Posterior cingulate gyrus (tissue), 11 donors: ENCODE data around the gene ADAMTS17.

Source experiments
- DNase-seq, 10 donors: peaks; one replicate each; pipeline versions ENCODE4 v3.0.0 to v3.0.0-alpha.2; 2020 to 2021; ENCODE audit warnings: mixed read lengths in 3 of 10
- intact Hi-C: fragments of 100-400 bp; cut with DNase I; formaldehyde crosslinking; loops from one replicate; pipeline ENCODE4 v1.15.1; 2023

ADAMTS17 gene

DNA sequence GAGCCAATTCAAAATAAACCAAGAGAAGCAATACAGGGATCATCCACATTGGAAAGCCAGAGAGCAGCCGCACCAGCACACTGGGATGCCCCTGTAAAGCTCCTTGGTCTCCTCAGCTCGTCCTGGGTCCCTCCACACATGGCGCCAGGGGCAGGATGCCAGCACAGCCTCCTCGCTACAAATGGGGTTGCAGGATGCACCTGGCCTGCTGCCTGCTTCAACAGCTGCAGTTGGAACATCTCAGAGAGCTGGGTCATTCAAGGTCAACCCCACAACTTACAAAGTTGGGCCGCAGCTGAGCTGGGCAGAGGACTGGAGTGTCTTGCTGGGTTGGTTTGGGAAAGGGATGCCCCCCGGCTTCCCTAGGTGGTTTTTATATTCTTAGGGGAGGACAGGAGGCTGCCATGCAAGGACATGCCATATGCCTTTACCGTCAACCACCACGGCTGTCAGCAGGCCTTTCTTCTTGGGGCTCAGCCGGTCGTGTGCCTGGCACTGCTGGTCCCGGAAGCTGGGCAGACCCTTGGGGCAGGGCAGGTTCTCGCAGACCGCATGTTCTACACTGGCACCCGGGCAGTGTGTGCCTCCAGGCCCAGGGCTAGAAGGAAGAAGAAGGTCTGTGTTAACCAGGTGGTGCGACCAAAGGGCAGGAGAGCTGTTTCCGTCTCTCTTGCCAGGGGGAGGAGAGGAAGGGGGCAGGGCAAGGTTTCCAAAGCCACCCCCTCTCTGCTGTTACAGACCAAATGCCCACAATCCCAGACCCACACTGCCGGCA lies 225.2 kb downstream of the ADAMTS17 start:
- peak in 4 of 10 donors; percentile 54 to 92 (median 86) for DNase-seq
- intact Hi-C loops = no loop called here

DNA sequence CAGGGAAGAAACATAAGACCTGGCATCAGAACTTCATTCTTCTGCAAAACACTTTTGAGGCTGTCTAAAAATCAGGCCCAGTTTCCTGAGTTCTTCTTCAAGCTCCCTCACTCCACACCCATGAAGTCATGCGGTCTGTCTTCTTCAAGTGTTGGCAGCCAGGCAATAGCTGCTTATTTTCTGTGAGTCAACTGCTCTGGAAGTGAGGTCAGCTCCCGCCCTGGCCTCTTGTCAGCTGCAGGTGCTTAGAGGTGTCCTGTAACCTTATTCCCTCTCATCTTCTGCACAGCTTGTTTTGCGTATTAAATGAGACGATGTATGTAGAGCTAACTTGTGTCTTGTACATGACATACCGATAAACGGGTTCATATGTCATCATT lies 226.1 kb downstream of the ADAMTS17 start:
- DNase-seq = no peak
- intact Hi-C loops = no loop called here

DNA sequence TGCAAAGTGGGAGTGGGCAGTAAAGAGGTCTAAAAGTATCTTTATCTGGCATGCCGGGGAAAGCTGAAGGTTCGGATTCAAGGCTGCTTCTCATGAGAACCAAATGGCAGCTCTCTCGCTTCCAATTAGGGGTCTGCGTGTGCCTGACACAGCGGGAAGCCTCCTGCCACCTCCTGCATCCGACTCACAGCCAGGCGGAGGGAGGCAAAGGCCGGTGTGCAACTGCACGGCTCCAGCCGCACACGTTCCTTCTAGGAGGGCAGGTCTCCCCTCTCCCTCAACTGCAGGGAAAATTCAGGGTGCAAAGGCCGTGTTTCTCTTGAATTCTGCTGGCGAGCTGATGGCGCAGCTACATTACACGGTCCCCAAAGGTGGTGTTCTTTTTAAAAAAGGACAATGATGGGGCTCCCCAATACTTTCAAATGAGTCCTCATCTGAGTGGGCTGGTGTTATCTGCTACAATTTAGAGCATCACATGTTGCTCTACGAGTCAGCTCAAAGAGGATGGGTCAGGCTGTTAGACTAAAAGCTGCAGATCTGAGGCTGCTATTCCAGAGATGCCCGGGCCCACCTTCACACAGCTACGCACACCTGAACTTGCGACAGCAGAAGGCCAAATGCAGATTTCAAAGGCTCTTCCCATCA lies 226.6 kb downstream of the ADAMTS17 start:
- DNase-seq = peak in 2 of 10 donors; percentile 17 to 74
- intact Hi-C loops = no loop called here

DNA sequence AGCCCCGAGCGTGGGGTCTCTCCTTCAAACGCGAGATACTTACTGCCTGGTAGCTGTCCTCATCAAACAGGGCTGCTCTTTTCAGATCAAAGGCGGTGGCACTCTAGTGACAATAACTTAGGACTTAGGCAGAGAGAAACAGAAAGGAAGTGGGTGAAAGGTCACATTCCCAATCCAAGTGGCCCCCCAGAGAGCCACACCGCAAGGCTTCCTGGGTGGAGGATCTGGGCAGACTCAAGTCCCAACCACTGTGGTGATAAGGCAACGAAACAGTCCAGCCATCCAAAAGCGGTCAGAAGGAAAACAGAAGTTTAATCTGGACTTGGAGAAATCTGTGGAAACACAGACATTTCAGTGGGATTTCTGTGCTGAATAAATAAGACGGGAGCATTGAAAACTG lies 227.2 kb downstream of the ADAMTS17 start:
- peak in 1 of 10 donors; percentile 57 for DNase-seq
- intact Hi-C loops = no loop called here

DNA sequence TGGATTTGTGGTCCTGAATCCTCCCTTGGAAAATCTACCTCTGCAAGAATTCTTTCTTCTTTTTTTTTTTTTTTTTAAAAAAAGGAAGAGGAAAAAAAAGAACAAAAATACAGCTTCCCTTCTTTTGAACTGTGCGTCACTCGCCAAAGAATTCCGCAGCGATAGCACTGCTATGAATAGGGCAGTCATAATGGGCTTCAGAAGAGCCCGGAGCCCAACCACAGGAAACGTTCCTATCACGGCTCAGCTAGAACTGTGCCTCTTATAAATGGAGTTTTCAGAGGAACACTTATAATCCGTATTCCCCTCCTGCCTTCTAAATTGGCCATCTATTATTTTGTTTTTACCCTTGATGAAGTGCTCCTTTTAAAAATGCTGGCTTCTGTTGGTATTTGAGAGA lies 227.7 kb downstream of the ADAMTS17 start:
- intact Hi-C loops = no loop called here

DNA sequence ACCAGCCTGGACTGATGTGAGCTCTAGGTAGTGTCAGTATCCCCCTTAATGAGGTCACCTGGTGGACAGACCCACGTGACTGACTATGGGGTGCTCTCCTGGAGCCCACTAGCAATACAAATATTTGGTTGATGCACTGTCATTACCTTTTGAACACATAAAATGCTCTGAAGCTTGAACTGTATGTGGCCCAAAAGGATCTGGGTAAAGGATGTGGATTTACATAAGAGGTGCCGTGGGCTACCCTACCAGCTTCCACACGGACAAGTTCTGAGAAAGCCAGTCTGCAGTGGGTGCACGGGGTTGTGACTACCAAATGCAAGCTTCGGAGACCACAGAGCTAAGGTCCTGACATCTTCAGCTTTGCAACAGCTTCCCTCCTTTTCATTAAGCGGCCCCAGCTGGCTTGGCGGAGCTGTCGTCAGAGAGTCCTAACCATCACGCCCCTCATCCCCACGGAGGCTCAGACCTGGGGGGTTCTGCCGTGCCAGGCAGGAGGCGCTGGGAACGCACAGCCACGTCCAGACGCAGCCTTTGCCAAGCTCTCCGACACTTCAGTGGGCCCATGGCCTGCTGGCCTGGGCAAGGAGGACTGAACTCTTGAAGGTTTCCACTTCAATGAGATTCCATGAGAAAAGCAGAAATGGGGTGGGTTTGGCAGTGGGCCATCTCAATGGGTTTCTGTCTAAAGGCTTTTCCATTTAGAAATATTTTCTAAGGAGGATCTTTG lies 228.3 kb downstream of the ADAMTS17 start:
- DNase-seq = peak in 3 of 10 donors; percentile 22 to 65 (median 47)
- intact Hi-C loops = no loop called here

More for the DNA sequence above, 227.7 kb downstream of the ADAMTS17 start:
- DNase-seq = peak in 6 of 10 donors; percentile 32 to 78 (median 36)

GRCh38 chr15:100112636-100113305 lies 229.0 kb downstream of the ADAMTS17 start:
- peak in 1 of 10 donors; percentile 77 for DNase-seq
- intact Hi-C loops = no loop called here

- DNase-seq = peak in 1 of 10 donors; percentile 41
- intact Hi-C loops = no loop called here
Measured at GRCh38 chr15:100112061-100112420, 229.7 kb downstream of the ADAMTS17 start.

- peak in 2 of 10 donors; percentile 72 to 83 for DNase-seq
- intact Hi-C loops = no loop called here
Measured at GRCh38 chr15:100111125-100112060, 230.4 kb downstream of the ADAMTS17 start.

GRCh38 chr15:100109486-100110035 lies 232.2 kb downstream of the ADAMTS17 start:
- intact Hi-C loops = no loop called here
- DNase-seq = peak in 1 of 10 donors; percentile 61

- DNase-seq = peak in 2 of 10 donors; percentile 44 to 57
- intact Hi-C loops = no loop called here
Measured at GRCh38 chr15:100108846-100109245, 232.9 kb downstream of the ADAMTS17 start.

DNA sequence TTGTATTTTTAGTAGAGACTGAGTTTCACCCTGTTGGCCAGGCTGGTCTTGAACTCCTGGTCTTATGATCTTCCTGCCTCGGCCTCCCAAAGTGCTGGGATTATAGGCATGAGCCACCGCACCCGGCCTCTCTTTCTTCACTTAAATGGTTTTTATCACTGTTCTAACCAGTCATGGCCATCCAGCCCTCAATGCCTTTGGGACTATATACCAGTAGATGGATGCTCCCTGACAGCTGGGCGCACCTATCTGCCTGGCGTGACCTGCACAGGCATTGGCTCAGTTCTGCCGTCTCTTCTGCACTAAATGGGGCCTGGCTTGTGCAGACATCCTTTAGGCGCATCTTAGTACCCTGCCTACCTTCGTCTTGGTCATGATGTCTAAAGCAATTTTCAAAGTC lies 233.4 kb downstream of the ADAMTS17 start:
- peak in 1 of 10 donors; percentile 37 for DNase-seq
- intact Hi-C loops = no loop called here

- DNase-seq = peak in 1 of 10 donors; percentile 13
- intact Hi-C loops = no loop called here
Measured at GRCh38 chr15:100107606-100108225, 234.1 kb downstream of the ADAMTS17 start.

- DNase-seq = peak in 1 of 10 donors; percentile 40
Measured at GRCh38 chr15:100107151-100107550, 234.6 kb downstream of the ADAMTS17 start.

GRCh38 chr15:100106732-100107131 lies 235.0 kb downstream of the ADAMTS17 start:
- DNase-seq = peak in 1 of 10 donors; percentile 52
- intact Hi-C loops = no loop called here

More at GRCh38 chr15:100107151-100107550, 234.6 kb downstream of the ADAMTS17 start:
- intact Hi-C loops = no loop called here

- peak in 1 of 10 donors; percentile 43 for DNase-seq
- intact Hi-C loops = no loop called here
Measured at GRCh38 chr15:100105101-100105500, 236.7 kb downstream of the ADAMTS17 start.

- intact Hi-C loops = no loop called here
- DNase-seq = no peak
Measured at GRCh38 chr15:100104245-100104644, 237.5 kb downstream of the ADAMTS17 start.

DNA sequence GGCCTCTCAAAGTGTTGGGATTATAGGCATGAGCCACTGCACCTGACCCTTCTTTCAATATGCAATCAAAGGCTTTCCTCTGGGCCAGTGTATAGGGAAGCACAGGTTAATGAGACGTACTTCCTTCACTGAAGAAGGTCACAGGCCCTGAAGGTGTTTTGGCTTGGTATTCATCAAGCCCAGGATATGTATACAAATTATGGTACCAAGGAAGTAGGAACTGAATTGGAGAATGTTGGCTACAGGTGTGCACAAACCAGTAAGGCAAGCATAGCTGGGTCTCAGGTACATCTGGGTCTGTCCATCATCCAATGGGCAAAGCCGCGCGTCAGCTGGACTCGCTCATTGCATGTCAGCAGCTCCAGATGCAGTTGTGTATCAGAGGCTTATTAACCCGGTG lies 237.9 kb downstream of the ADAMTS17 start:
- intact Hi-C loops = no loop called here
- peak in 1 of 10 donors; percentile 51 for DNase-seq
